Body of pancreas (tissue), 4 donors: ENCODE measurements around the gene SHOC2. TPM values are rescaled to one million over a fixed set of nuclear protein-coding genes. Genes with fewer than 3 reads are reported as not detected.

Experiments used
- ATAC-seq: fragments of 150-250 bp; one replicate; pipeline ENCODE4 v1.9.1; 2016
- DNase-seq, 4 donors: peaks; one replicate each; pipeline ENCODE4 v3.0.0-alpha.2; 2019
- H3K27ac ChIP-seq, 4 donors: fragments of 200-600 bp; sonication (generic); 1 replicate in 3 of 4; 2 replicates in 1 of 4; pipeline versions ENCODE4 v1.5.1 to v1.6.1; 2016 to 2019; ENCODE audit warnings: mild to moderate bottlenecking in 1 of 4, mixed read lengths in 1 of 4, moderate library complexity in 1 of 4
- H3K27me3 ChIP-seq, 2 donors: fragments of 200-600 bp; sonication (generic); one replicate each; pipeline ENCODE4 v1.6.0; 2016; ENCODE audit warnings: mild to moderate bottlenecking in 1 of 2
- H3K36me3 ChIP-seq, 2 donors: fragments of 200-600 bp; sonication (generic); replicated peaks in 1 of 2; 2 replicates each; pipeline ENCODE4 v1.5.1; 2016; ENCODE audit warnings: low read depth in 2 of 2; ENCODE audit not compliant: insufficient read depth in 1 of 2
- H3K4me1 ChIP-seq: fragments of 200-600 bp; sonication (generic); one replicate; pipeline ENCODE4 v1.6.0; 2016
- H3K4me3 ChIP-seq, 2 donors: fragments of 200-600 bp; sonication (generic); 1 replicate in 1 of 2; 2 replicates in 1 of 2; pipeline ENCODE4 v1.5.1; 2016 to 2019
- H3K9me3 ChIP-seq, 3 donors: fragments of 200-600 bp; sonication (generic); 1 replicate in 2 of 3; 2 replicates in 1 of 3; pipeline ENCODE4 v1.5.1; 2016
- CTCF ChIP-seq, 7 experiments: fragments of 450-650 bp in 4 of 7; fragments of 200-600 bp in 3 of 7; sonication (generic) in 3 of 7; IDR thresholded peaks; one replicate each; pipeline ENCODE4 v1.5.1; 2016 to 2019; ENCODE audit warnings: antibody characterized with exemption in 7 of 7
- POLR2A ChIP-seq, 3 donors: fragments of 450-650 bp; IDR thresholded peaks; one replicate each; pipeline ENCODE4 v1.6.1; 2016; ENCODE audit warnings: antibody characterized with exemption in 3 of 3, mild to moderate bottlenecking in 2 of 3
- WGBS, 2 donors: methylation state at CpG; one replicate each; pipeline ENCODE4 v1.1.5; 2017; 5-methylcytosine and 5-hydroxymethylcytosine counted together
- intact Hi-C: fragments of 100-400 bp; cut with DNase I; formaldehyde crosslinking; loops from one replicate; pipeline ENCODE4 v1.15.1; 2023
- total RNA-seq, 2 donors: library from RNA; depleted of rRNA; stranded (reverse); fragments of >200 nt; gene quantifications; one replicate each; pipeline ENCODE4 v1.1.0, GENCODE V29; 2016

The SHOC2 gene
- total RNA-seq, 2 donors from 2014 or later, result 24.1 to 26.0 TPM

GRCh38 chr10:110993024-110993693, 73.8 kb downstream of the SHOC2 start:
- intact Hi-C loops, result no loop called here

GRCh38 chr10:110994406-110995086, 75.1 kb downstream of the SHOC2 start:
- no peak for ATAC-seq
- no peak for TF ChIP-seq CTCF (IDR thresholded peaks at IDR 0.05)
- TF ChIP-seq POLR2A (IDR thresholded peaks at IDR 0.05), result no peak
- Histone ChIP-seq H3K4me3 (no peak overlapping the region), H3K9me3 (no peaks in the 10 kb centered on the region), H3K4me1 (peaks cover 9% of the 10 kb centered on the region), H3K27ac (no peak overlapping the region), H3K27me3 (no peaks in the 10 kb centered on the region), H3K36me3 (no peaks in the 10 kb centered on the region)
- 84 to 94% methylated on average over 1 of the region's 1 CpG for WGBS, 2 donors
- no peak for DNase-seq
- intact Hi-C loops, result no loop called here

More at GRCh38 chr10:110993024-110993693, 73.8 kb downstream of the SHOC2 start:
- TF ChIP-seq POLR2A (IDR thresholded peaks at IDR 0.05) (no peak), CTCF (IDR thresholded peaks at IDR 0.05) (no peak)
- DNase-seq, result no peak
- H3K4me3 ChIP-seq, result no peak overlapping the region
- WGBS, 2 donors, result 79 to 91% methylated on average over 4 of the region's 4 CpGs
- H3K27me3 ChIP-seq, result no peaks in the 10 kb centered on the region
- ATAC-seq, result no peak
- H3K36me3 ChIP-seq, result no peaks in the 10 kb centered on the region
- H3K4me1 ChIP-seq, result no peaks in the 10 kb centered on the region
- no peaks in the 10 kb centered on the region for H3K9me3 ChIP-seq
- H3K27ac ChIP-seq, result no peak overlapping the region

GRCh38 chr10:110995301-110995700, 75.9 kb downstream of the SHOC2 start:
- Histone ChIP-seq H3K27ac (no peak overlapping the region), H3K36me3 (no peaks in the 10 kb centered on the region), H3K4me1 (peaks cover 17% of the 10 kb centered on the region), H3K4me3 (no peak overlapping the region), H3K27me3 (no peaks in the 10 kb centered on the region), H3K9me3 (no peaks in the 10 kb centered on the region)
- intact Hi-C loops, result no loop called here
- TF ChIP-seq CTCF (IDR thresholded peaks at IDR 0.05) (no peak), POLR2A (IDR thresholded peaks at IDR 0.05) (no peak)
- ATAC-seq, result no peak
- WGBS, 2 donors, result 27 to 38% methylated on average over 2 of the region's 2 CpGs
- no peak for DNase-seq

- no peaks in the 10 kb centered on the region for H3K36me3 ChIP-seq
- DNase-seq (no peak), ATAC-seq (no peak)
- TF ChIP-seq POLR2A (IDR thresholded peaks at IDR 0.05) (no peak), CTCF (IDR thresholded peaks at IDR 0.05) (no peak)
- H3K4me3 ChIP-seq, result no peak overlapping the region
- no peaks in the 10 kb centered on the region for H3K27me3 ChIP-seq
- H3K9me3 ChIP-seq, result no peaks in the 10 kb centered on the region
- no peak overlapping the region for H3K27ac ChIP-seq
- WGBS, 2 donors, result 95 to 98% methylated on average over 6 of the region's 6 CpGs
- H3K4me1 ChIP-seq, result peaks cover 20% of the 10 kb centered on the region
- intact Hi-C loops, result no loop called here
Observed at GRCh38 chr10:110996256-110996655, 76.9 kb downstream of the SHOC2 start.
